ENCODE data around the gene SAG.

Gene SAG

DNA sequence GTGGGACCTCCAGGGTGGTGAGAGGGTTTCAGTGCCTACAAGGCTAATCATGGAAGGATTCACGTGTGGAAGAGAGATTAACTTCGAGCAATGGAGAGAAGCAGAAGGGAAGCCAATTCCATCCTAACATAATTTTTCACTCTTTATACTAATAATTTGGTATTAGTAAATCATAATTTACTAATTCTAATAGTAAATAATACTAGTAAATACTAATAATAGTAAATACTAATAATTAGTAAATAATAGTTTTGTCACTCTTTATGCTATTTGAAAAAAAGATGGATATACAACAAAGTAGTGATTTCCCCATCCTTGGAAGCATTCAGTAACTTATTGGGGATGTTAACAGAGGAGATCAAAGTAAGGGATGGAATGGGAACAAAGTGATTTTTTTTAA lies 6.4 kb upstream of the SAG start:
- no peak for TF ChIP-seq CTCF (conservative IDR thresholded peaks at IDR 0.05)
- no peak overlapping the region for H3K27ac ChIP-seq

- H3K27ac ChIP-seq, result no peak overlapping the region
- no peak for TF ChIP-seq CTCF (conservative IDR thresholded peaks at IDR 0.05)
Measured at GRCh38 chr2:233301811-233302210, 5.8 kb upstream of the SAG start.

DNA sequence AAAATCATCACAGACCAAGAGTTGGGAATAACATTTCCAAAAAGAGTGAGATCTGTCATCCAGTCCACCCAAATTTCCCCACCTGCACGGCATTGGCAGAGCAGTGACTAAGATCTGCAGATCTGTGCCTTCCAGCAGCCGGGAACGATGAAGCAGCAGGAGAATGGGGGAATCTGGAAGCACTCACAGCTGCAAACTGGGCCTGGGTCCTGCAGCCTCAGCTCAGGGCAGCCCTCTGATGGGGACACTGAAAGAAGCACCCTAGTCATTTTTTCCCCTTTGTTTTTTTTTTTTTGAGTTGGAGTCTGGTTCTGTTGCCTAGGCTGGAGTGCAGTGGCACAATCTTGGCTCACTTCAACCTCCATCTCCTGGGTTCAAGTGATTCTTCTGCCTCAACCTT lies 4.4 kb upstream of the SAG start:
- H3K27ac ChIP-seq, result no peak overlapping the region
- TF ChIP-seq CTCF (conservative IDR thresholded peaks at IDR 0.05), result peak; percentile 41

- TF ChIP-seq CTCF (conservative IDR thresholded peaks at IDR 0.05), result no peak
- no peak overlapping the region for H3K27ac ChIP-seq
Measured at GRCh38 chr2:233311241-233311926, 3.8 kb downstream of the SAG start.

DNA sequence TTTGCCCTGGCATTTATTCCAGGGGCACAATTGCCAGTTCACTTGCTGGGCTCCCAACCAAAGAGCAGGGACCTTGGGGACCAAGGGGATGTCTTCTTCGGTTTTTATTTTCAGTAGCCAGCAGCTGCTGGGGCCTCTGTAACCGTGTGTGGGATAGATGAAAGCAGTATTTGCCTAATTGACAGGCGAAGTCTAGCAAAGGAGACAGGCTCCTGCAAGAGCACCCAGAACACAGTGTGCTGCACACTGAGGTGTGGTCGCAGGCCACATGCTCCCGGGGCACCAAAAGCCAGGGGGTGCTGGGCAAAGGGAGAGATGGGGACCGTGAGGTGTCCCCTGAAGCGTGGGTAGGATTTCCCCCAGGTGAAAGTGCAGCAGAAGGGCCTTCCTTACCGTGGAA lies 5.3 kb downstream of the SAG start:
- H3K27ac ChIP-seq, result no peak overlapping the region
- no peak for TF ChIP-seq CTCF (conservative IDR thresholded peaks at IDR 0.05)

GRCh38 chr2:233314180-233314925 lies 6.7 kb downstream of the SAG start:
- no peak overlapping the region for H3K27ac ChIP-seq
- TF ChIP-seq CTCF (conservative IDR thresholded peaks at IDR 0.05), result no peak

- no peak overlapping the region for H3K27ac ChIP-seq
- TF ChIP-seq CTCF (conservative IDR thresholded peaks at IDR 0.05), result no peak
Measured at GRCh38 chr2:233317196-233317943, 9.8 kb downstream of the SAG start.

Data from VCaP (cell line).